Loucy (cell line): ENCODE data around the gene TPRG1L.

Experiments used
- EZH2phosphoT487 ChIP-seq: fragments of 200-600 bp; IDR thresholded peaks from 2 replicates; pipeline ENCODE4 v1.6.1; 2018; ENCODE audit warnings: antibody characterized with exemption, mild to moderate bottlenecking, moderate library complexity, borderline replicate concordance
- TF ChIP-seq, protein P1 (sequence below): fragments of 200-600 bp; sonication (generic); conservative IDR thresholded peaks from 2 replicates; pipeline ENCODE4 v1.5.1; 2014; ENCODE audit warnings: mild to moderate bottlenecking, antibody characterized with exemption, low read length

GRCh38 chr1:3658231-3658615 lies 33.4 kb downstream of the TPRG1L start:
- TF ChIP-seq, protein P1, sequence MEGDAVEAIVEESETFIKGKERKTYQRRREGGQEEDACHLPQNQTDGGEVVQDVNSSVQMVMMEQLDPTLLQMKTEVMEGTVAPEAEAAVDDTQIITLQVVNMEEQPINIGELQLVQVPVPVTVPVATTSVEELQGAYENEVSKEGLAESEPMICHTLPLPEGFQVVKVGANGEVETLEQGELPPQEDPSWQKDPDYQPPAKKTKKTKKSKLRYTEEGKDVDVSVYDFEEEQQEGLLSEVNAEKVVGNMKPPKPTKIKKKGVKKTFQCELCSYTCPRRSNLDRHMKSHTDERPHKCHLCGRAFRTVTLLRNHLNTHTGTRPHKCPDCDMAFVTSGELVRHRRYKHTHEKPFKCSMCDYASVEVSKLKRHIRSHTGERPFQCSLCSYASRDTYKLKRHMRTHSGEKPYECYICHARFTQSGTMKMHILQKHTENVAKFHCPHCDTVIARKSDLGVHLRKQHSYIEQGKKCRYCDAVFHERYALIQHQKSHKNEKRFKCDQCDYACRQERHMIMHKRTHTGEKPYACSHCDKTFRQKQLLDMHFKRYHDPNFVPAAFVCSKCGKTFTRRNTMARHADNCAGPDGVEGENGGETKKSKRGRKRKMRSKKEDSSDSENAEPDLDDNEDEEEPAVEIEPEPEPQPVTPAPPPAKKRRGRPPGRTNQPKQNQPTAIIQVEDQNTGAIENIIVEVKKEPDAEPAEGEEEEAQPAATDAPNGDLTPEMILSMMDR, result no peak
- no peak for TF ChIP-seq EZH2phosphoT487
